GM23338 (cell line): ENCODE results near the gene UXS1. TPM values are rescaled to one million over a fixed set of nuclear protein-coding genes. Genes with fewer than 3 reads are reported as not detected.

Experiments used
- ATAC-seq: fragments of 200-7000 bp; cut with Tn5 transposase; 3 replicates; pipeline ENCODE4 v1.9.1; 2020
- DNase-seq: peaks from one replicate; pipeline ENCODE4 v3.0.0-alpha.2; 2015; ENCODE audit warnings: low spot score
- H2AFZ ChIP-seq: fragments of 200-600 bp; sonication (generic); 2 replicates; pipeline ENCODE4 v1.8.0; 2016; ENCODE audit warnings: antibody characterized with exemption, mild to moderate bottlenecking, moderate library complexity
- H3F3A ChIP-seq: fragments of 200-600 bp; sonication (generic); replicated peaks from 2 replicates; pipeline ENCODE4 v1.8.0; 2017; ENCODE audit warnings: antibody characterized with exemption, mixed run types, low read depth
- H3K27ac ChIP-seq: fragments of 200-600 bp; sonication (generic); 2 replicates; pipeline ENCODE4 v1.6.1; 2016; ENCODE audit warnings: low read depth
- H3K27me3 ChIP-seq: fragments of 200-600 bp; sonication (generic); 2 replicates; pipeline ENCODE4 v1.8.0; 2016; ENCODE audit warnings: mild to moderate bottlenecking, mixed run types, moderate library complexity; ENCODE audit not compliant: insufficient read depth
- H3K36me3 ChIP-seq: fragments of 200-600 bp; sonication (generic); 2 replicates; pipeline ENCODE4 v1.8.0; 2016; ENCODE audit warnings: mild to moderate bottlenecking; ENCODE audit not compliant: insufficient read depth
- H3K4me1 ChIP-seq: fragments of 200-600 bp; sonication (generic); 2 replicates; pipeline ENCODE4 v1.8.0; 2016; ENCODE audit warnings: mild to moderate bottlenecking, moderate library complexity; ENCODE audit not compliant: insufficient read depth
- H3K4me2 ChIP-seq: fragments of 200-600 bp; sonication (generic); 2 replicates; pipeline ENCODE4 v1.7.1; 2017; ENCODE audit warnings: mixed run types
- H3K4me3 ChIP-seq: fragments of 200-600 bp; sonication (generic); 2 replicates; pipeline ENCODE4 v1.6.1; 2016; ENCODE audit warnings: mixed run types
- H3K79me2 ChIP-seq: fragments of 200-600 bp; sonication (generic); replicated peaks from 2 replicates; pipeline ENCODE4 v1.8.0; 2017; ENCODE audit warnings: mild to moderate bottlenecking; ENCODE audit not compliant: insufficient read depth
- H3K9me2 ChIP-seq: fragments of 200-600 bp; sonication (generic); 2 replicates; pipeline ENCODE4 v1.8.0; 2017; ENCODE audit not compliant: insufficient read depth
- H4K20me1 ChIP-seq: fragments of 200-600 bp; sonication (generic); replicated peaks from 2 replicates; pipeline ENCODE4 v1.8.0; 2017; ENCODE audit warnings: mild to moderate bottlenecking; ENCODE audit not compliant: insufficient read depth
- H3K27ac Mint-ChIP-seq: 2 replicates; pipeline ENCODE4 v1.8.0; 2020; ENCODE audit warnings: inconsistent platforms, mild to moderate bottlenecking, moderate library complexity, mixed read lengths
- H3K27me3 Mint-ChIP-seq: 3 replicates; pipeline ENCODE4 v1.8.0; 2022; ENCODE audit warnings: low read depth, mild to moderate bottlenecking, moderate library complexity, mixed read lengths, inconsistent platforms; ENCODE audit not compliant: insufficient read depth, poor library complexity
- H3K36me3 Mint-ChIP-seq: 3 replicates; pipeline ENCODE4 v1.8.0; 2021; ENCODE audit warnings: low read depth, mild to moderate bottlenecking, inconsistent platforms, moderate library complexity, mixed read lengths
- H3K4me1 Mint-ChIP-seq: 3 replicates; pipeline ENCODE4 v1.8.0; 2020; ENCODE audit warnings: mild to moderate bottlenecking, inconsistent platforms, mixed read lengths
- H3K4me3 Mint-ChIP-seq: 3 replicates; pipeline ENCODE4 v1.8.0; 2021; ENCODE audit warnings: moderate library complexity, mild to moderate bottlenecking, inconsistent platforms, mixed read lengths
- H3K9me3 Mint-ChIP-seq: 3 replicates; pipeline ENCODE4 v1.8.0; 2020; ENCODE audit warnings: moderate library complexity, mild to moderate bottlenecking, inconsistent platforms, mixed read lengths
- CREB1 ChIP-seq: fragments of 250-450 bp; sonication (Bioruptor Pico); IDR thresholded peaks from 2 replicates; pipeline ENCODE4 v1.5.0; 2020; ENCODE audit warnings: low read depth, mild to moderate bottlenecking, moderate library complexity
- EZH2 ChIP-seq: fragments of 200-600 bp; sonication (generic); IDR thresholded peaks from one replicate; pipeline ENCODE4 v1.8.0; 2017; ENCODE audit warnings: antibody characterized with exemption, mild to moderate bottlenecking, low read depth; ENCODE audit not compliant: unreplicated experiment
- JUNB ChIP-seq: IDR thresholded peaks from one replicate; pipeline ENCODE4 v1.6.1; 2016; ENCODE audit warnings: antibody characterized with exemption; ENCODE audit not compliant: unreplicated experiment
- NANOG ChIP-seq: IDR thresholded peaks from 2 replicates; pipeline ENCODE4 v1.6.1; 2016; ENCODE audit warnings: antibody characterized with exemption, borderline replicate concordance
- POLR2AphosphoS5 ChIP-seq: IDR thresholded peaks from 2 replicates; pipeline ENCODE4 v1.6.1; 2016; ENCODE audit warnings: antibody characterized with exemption, low read depth
- ZNF114 ChIP-seq: fragments of 250-450 bp; sonication (Bioruptor Pico); IDR thresholded peaks from 2 replicates; pipeline ENCODE4 v1.5.0; 2020; ENCODE audit warnings: mild to moderate bottlenecking, moderate library complexity
- ZNF331 ChIP-seq: fragments of 250-450 bp; sonication (Bioruptor Pico); IDR thresholded peaks from 2 replicates; pipeline ENCODE4 v1.5.0; 2020; ENCODE audit warnings: low read depth, mild to moderate bottlenecking, moderate library complexity
- polyA plus RNA-seq: library from polyadenylated mRNA; unstranded; fragments of >200 nt; fragmentation: Nextera tagmentation; extraction: Ambion mirVana; gene quantifications from 2 replicates; pipeline ENCODE4 v1.2.1, GENCODE V29; 2016
- total RNA-seq: library from RNA; depleted of rRNA; stranded (reverse); fragments of >200 nt; shearing (Covaris generic); gene quantifications from 2 replicates; pipeline ENCODE4 v1.2.3, GENCODE V29; 2014
- TF ChIP-seq, protein P1 (sequence below): IDR thresholded peaks from one replicate; pipeline ENCODE4 v1.6.1; 2018; ENCODE audit warnings: antibody characterized with exemption; ENCODE audit not compliant: unreplicated experiment
- TF ChIP-seq, protein P2 (sequence below): IDR thresholded peaks from 2 replicates; pipeline ENCODE4 v1.6.1; 2016; ENCODE audit warnings: antibody characterized with exemption
- TF ChIP-seq, protein P3 (sequence below), 2 experiments: fragments of 200-600 bp in 1 of 2; sonication (generic) in 1 of 2; conservative IDR thresholded peaks; 2 replicates each; pipeline versions ENCODE4 v1.5.1 to v1.6.1; 2016 to 2017; ENCODE audit warnings: antibody characterized with exemption in 2 of 2, low read depth in 2 of 2, mild to moderate bottlenecking in 2 of 2, moderate library complexity in 1 of 2

The UXS1 gene
- total and polyA plus RNA-seq, 2 experiments from 2014 or later: 48.7 to 131 TPM

DNA sequence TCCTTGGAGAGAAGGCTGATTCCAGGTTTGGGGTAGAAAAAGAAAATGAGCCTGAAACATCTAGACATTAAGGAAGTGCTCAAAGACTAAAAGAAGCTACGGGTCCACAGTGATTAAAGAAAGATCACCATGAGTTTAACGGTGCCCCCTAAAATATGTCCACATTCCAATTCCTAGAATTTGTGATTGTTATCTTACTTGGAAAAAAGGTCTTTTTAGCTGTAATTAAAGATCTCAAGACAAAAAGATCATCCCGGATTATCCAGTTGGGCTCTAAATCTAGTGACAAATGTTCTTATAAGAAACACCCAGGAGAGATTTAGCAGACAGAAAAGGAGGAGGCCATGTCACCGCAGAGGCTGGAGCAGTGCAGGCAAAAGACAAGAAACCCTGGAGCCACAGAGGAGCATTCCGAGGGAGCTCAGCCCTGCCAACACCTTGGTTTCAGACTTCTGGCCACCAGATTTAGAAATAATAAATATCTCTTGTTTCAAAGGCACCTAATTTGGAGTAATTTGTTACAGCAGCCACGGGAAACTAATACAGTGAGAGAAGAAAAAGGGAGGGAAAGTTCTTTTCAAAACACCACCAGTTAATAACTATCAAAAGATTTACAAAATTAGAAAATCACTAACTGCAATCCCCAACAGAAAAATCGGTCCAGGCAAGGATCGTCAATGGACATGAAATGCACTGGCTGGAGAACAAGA lies 8.5 kb downstream of the UXS1 start:
- H3K4me3 Mint-ChIP-seq: no peak overlapping the region
- H3K27ac Mint-ChIP-seq: no peak overlapping the region
- H3K36me3 Mint-ChIP-seq: no peaks in the 10 kb centered on the region; the same call in 2 of the 3 replicates
- TF ChIP-seq JUNB (no peak), POLR2AphosphoS5 (no peak)
- TF ChIP-seq, protein P1, sequence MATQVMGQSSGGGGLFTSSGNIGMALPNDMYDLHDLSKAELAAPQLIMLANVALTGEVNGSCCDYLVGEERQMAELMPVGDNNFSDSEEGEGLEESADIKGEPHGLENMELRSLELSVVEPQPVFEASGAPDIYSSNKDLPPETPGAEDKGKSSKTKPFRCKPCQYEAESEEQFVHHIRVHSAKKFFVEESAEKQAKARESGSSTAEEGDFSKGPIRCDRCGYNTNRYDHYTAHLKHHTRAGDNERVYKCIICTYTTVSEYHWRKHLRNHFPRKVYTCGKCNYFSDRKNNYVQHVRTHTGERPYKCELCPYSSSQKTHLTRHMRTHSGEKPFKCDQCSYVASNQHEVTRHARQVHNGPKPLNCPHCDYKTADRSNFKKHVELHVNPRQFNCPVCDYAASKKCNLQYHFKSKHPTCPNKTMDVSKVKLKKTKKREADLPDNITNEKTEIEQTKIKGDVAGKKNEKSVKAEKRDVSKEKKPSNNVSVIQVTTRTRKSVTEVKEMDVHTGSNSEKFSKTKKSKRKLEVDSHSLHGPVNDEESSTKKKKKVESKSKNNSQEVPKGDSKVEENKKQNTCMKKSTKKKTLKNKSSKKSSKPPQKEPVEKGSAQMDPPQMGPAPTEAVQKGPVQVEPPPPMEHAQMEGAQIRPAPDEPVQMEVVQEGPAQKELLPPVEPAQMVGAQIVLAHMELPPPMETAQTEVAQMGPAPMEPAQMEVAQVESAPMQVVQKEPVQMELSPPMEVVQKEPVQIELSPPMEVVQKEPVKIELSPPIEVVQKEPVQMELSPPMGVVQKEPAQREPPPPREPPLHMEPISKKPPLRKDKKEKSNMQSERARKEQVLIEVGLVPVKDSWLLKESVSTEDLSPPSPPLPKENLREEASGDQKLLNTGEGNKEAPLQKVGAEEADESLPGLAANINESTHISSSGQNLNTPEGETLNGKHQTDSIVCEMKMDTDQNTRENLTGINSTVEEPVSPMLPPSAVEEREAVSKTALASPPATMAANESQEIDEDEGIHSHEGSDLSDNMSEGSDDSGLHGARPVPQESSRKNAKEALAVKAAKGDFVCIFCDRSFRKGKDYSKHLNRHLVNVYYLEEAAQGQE: no peak
- ATAC-seq (no peak), DNase-seq (no peak)
- Histone ChIP-seq H3K4me1 (peaks cover 29% of the 10 kb centered on the region), H4K20me1 (peaks cover 36% of the 10 kb centered on the region), H3K36me3 (no peaks in the 10 kb centered on the region), H3K27me3 (no peaks in the 10 kb centered on the region), H3F3A (no peaks in the 10 kb centered on the region), H2AFZ (no peak overlapping the region), H3K27ac (no peak overlapping the region), H3K79me2 (peaks cover 100% of the 10 kb centered on the region), H3K9me2 (no peaks in the 10 kb centered on the region), H3K4me3 (no peak overlapping the region), H3K4me2 (no peak overlapping the region)
- no peaks in the 10 kb centered on the region; the same call in 2 of the 3 replicates for H3K9me3 Mint-ChIP-seq
- H3K4me1 Mint-ChIP-seq: peaks cover 48% of the 10 kb centered on the region
- peaks cover 5% of the 10 kb centered on the region for H3K27me3 Mint-ChIP-seq

DNA sequence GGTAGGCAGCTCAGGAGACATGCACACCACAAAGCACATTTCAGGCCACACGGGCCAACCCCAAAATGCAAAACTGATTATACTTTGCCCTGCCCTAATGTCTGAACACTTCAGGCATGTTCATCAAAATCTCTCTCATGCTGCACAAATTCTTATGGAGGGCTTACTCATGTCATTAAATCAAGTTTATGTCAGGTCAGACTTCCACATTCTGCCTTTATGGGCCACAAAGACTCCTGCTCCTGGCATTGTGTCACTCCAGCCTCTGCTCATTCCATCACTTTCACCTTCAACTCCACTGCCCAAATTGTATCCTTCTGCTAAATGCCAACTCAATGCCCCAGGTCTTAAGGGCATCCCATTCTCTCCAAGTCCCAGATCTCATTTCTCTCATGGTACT lies 9.2 kb downstream of the UXS1 start:
- no peaks in the 10 kb centered on the region for H3F3A ChIP-seq
- no peak overlapping the region for H3K4me3 ChIP-seq
- H4K20me1 ChIP-seq: peaks cover 30% of the 10 kb centered on the region
- Mint-ChIP-seq H3K36me3 (no peaks in the 10 kb centered on the region; the same call in 2 of the 3 replicates), H3K4me3 (no peak overlapping the region), H3K9me3 (no peaks in the 10 kb centered on the region; the same call in 2 of the 3 replicates), H3K4me1 (peaks cover 44% of the 10 kb centered on the region), H3K27me3 (peaks cover 2% of the 10 kb centered on the region), H3K27ac (no peak overlapping the region)
- no peaks in the 10 kb centered on the region for H3K27me3 ChIP-seq
- H3K9me2 ChIP-seq: no peaks in the 10 kb centered on the region
- no peak overlapping the region for H3K4me2 ChIP-seq
- DNase-seq: no peak
- no peak overlapping the region for H3K27ac ChIP-seq
- H3K36me3 ChIP-seq: no peaks in the 10 kb centered on the region
- H2AFZ ChIP-seq: no peak overlapping the region
- ATAC-seq: no peak
- peaks cover 23% of the 10 kb centered on the region for H3K4me1 ChIP-seq
- peaks cover 100% of the 10 kb centered on the region for H3K79me2 ChIP-seq
- TF ChIP-seq POLR2AphosphoS5 (no peak), EZH2 (no peak), NANOG (no peak), ZNF331 (CRISPR knock-in tag) (no peak), CREB1 (CRISPR knock-in tag) (no peak), ZNF114 (CRISPR knock-in tag) (no peak), JUNB (no peak)
- TF ChIP-seq, protein P2, sequence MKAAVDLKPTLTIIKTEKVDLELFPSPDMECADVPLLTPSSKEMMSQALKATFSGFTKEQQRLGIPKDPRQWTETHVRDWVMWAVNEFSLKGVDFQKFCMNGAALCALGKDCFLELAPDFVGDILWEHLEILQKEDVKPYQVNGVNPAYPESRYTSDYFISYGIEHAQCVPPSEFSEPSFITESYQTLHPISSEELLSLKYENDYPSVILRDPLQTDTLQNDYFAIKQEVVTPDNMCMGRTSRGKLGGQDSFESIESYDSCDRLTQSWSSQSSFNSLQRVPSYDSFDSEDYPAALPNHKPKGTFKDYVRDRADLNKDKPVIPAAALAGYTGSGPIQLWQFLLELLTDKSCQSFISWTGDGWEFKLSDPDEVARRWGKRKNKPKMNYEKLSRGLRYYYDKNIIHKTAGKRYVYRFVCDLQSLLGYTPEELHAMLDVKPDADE: no peak
- TF ChIP-seq, protein P3, sequence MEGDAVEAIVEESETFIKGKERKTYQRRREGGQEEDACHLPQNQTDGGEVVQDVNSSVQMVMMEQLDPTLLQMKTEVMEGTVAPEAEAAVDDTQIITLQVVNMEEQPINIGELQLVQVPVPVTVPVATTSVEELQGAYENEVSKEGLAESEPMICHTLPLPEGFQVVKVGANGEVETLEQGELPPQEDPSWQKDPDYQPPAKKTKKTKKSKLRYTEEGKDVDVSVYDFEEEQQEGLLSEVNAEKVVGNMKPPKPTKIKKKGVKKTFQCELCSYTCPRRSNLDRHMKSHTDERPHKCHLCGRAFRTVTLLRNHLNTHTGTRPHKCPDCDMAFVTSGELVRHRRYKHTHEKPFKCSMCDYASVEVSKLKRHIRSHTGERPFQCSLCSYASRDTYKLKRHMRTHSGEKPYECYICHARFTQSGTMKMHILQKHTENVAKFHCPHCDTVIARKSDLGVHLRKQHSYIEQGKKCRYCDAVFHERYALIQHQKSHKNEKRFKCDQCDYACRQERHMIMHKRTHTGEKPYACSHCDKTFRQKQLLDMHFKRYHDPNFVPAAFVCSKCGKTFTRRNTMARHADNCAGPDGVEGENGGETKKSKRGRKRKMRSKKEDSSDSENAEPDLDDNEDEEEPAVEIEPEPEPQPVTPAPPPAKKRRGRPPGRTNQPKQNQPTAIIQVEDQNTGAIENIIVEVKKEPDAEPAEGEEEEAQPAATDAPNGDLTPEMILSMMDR (conservative IDR thresholded peaks at IDR 0.05; ENCODE audit: low read depth in 2 of 2): no peak
- TF ChIP-seq, protein P1: no peak
